Tibial artery (tissue), 4 donors: ENCODE data around the gene GRIK4.

Experiments
- DNase-seq, 2 donors: peaks; one replicate each; pipeline ENCODE4 v3.0.0-alpha.2; 2019
- H3K27ac ChIP-seq, 2 donors: fragments of 200-600 bp; sonication (generic) in 1 of 2; 1 replicate in 1 of 2; 2 replicates in 1 of 2; pipeline ENCODE4 v1.5.1; 2018 to 2019; ENCODE audit warnings: mild to moderate bottlenecking in 1 of 2
- H3K27me3 ChIP-seq, 2 donors: fragments of 200-600 bp; sonication (generic) in 1 of 2; one replicate each; pipeline versions ENCODE4 v1.5.1 to v1.6.0; 2016 to 2019
- H3K36me3 ChIP-seq, 3 donors: fragments of 200-600 bp; sonication (generic) in 2 of 3; one replicate each; pipeline ENCODE4 v1.5.1; 2016 to 2019; ENCODE audit warnings: mild to moderate bottlenecking in 2 of 3
- H3K4me1 ChIP-seq, 4 donors: fragments of 200-600 bp; sonication (generic) in 2 of 4; 1 replicate in 3 of 4; 2 replicates in 1 of 4; pipeline ENCODE4 v1.5.1; 2016 to 2019
- H3K4me3 ChIP-seq, 2 donors: fragments of 200-600 bp; sonication (generic) in 1 of 2; 1 replicate in 1 of 2; 2 replicates in 1 of 2; pipeline ENCODE4 v1.5.1; 2018 to 2019; ENCODE audit warnings: mild to moderate bottlenecking in 2 of 2
- H3K9me3 ChIP-seq, 3 donors: fragments of 200-600 bp; sonication (generic) in 1 of 3; one replicate each; pipeline ENCODE4 v1.5.1; 2016 to 2019
- intact Hi-C: fragments of 100-400 bp; cut with DNase I; formaldehyde crosslinking; loops from one replicate; pipeline ENCODE4 v1.15.0; 2023; ENCODE audit warnings: low total_unique reads
- TF ChIP-seq, protein P1 (sequence below), 2 experiments: fragments of 200-600 bp in 1 of 2; fragments of 450-650 bp in 1 of 2; IDR thresholded peaks; one replicate each; pipeline ENCODE4 v1.5.1; 2017 to 2019; ENCODE audit warnings: antibody characterized with exemption in 2 of 2, mild to moderate bottlenecking in 1 of 2, moderate library complexity in 1 of 2

The GRIK4 gene

DNA sequence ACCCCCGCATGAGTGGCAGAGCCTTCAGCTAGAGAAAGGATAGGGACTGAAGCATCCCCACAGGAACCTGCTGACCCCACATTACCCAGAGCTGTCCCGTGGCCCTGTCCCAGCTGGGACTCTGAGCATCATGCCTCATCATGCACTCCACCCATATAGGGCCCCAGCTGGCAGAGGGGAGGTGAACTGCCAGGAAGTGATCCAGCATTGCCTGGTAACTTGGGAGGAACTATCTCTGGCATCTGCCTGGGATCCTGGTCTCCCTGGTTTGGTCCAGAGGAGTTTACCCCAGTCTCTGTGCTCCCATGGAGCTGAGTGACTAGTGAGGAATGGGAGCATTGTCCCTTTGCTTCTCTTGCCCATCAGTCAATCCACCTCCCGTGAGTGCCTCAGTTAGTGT lies 228.8 kb downstream of the GRIK4 start:
- TF ChIP-seq, protein P1, sequence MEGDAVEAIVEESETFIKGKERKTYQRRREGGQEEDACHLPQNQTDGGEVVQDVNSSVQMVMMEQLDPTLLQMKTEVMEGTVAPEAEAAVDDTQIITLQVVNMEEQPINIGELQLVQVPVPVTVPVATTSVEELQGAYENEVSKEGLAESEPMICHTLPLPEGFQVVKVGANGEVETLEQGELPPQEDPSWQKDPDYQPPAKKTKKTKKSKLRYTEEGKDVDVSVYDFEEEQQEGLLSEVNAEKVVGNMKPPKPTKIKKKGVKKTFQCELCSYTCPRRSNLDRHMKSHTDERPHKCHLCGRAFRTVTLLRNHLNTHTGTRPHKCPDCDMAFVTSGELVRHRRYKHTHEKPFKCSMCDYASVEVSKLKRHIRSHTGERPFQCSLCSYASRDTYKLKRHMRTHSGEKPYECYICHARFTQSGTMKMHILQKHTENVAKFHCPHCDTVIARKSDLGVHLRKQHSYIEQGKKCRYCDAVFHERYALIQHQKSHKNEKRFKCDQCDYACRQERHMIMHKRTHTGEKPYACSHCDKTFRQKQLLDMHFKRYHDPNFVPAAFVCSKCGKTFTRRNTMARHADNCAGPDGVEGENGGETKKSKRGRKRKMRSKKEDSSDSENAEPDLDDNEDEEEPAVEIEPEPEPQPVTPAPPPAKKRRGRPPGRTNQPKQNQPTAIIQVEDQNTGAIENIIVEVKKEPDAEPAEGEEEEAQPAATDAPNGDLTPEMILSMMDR (IDR thresholded peaks at IDR 0.05), result no peak
- no peak overlapping the region for H3K4me3 ChIP-seq
- no peaks in the 10 kb centered on the region for H3K4me1 ChIP-seq
- H3K27me3 ChIP-seq, result peaks cover 0 to 9% of the 10 kb centered on the region in 2 donors
- intact Hi-C loops, result no loop called here
- no peak for DNase-seq
- no peak overlapping the region for H3K27ac ChIP-seq
- H3K9me3 ChIP-seq, result no peaks in the 10 kb centered on the region
- H3K36me3 ChIP-seq, result no peaks in the 10 kb centered on the region

DNA sequence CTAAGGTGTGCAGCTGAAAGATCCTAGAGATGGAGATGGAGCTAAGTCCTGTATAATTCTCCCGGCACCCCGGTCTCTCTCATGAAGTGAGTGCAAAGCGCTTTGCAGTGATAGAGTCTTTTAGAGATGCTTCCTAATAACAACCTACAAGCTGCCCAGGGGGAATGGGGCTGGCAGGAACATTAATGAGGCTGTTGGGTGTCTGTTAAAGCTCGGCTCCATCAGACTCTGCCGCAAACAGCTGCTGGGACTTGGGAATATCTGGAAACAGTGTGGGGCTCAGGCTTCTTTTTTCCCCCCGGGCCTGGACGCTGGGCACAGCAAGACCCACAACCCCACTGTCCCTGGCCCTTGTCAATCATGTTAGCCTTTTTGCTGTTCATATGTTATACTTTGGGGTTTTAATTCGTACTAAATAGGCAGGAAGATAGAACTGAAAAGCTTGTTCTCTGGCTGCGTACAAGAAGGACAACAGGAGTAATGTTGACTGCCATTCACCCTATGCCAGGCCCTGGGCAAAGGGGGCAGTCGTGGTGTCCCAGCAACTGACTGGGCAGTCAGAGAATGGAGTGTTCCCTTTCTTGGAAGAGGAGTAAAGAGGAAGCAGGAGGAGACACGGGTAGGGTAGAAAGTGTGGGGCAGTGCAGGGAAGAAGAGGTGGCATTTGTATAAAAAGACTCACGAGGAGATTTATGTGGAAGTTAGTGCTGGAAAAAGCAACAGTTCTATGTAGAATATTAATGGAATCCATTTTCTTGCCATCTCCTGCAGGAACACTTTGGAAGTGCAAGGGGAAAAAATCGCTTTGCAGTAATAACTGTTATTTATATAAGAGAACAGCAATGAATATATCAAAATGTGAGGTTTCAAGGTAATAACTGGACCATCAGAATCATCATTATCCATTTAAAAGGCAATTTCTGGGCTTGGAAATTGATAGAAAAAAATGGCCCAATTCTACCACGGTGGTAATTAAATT lies 232.8 kb downstream of the GRIK4 start:
- no peaks in the 10 kb centered on the region for H3K9me3 ChIP-seq
- H3K27me3 ChIP-seq, result peaks cover 0 to 33% of the 10 kb centered on the region in 2 donors
- no peak overlapping the region for H3K4me3 ChIP-seq
- H3K27ac ChIP-seq, result no peak overlapping the region
- H3K4me1 ChIP-seq, result no peaks in the 10 kb centered on the region
- no peak for DNase-seq
- intact Hi-C loops, result no loop called here
- H3K36me3 ChIP-seq, result no peaks in the 10 kb centered on the region
- TF ChIP-seq, protein P1 (IDR thresholded peaks at IDR 0.05), result no peak

DNA sequence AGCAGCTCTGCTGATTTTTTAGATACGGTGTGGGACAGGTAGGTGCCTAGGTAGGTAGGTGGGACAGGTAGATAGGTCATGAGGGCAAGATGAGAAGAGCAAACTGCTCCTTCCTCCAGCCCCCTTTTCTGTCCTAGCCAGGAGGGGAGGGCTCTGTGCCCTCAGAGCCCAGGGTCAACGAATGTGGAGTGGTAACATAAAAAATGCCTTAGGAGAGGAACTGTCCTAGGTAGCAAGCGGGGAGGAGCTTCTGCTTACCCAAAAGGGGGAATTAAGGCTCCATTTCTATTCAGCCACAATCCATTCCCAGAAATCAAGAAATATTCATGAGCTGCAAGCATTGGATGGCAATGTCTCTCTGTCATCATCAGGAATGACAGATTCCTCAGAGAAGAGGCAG lies 234.8 kb downstream of the GRIK4 start:
- TF ChIP-seq, protein P1 (IDR thresholded peaks at IDR 0.05), result no peak
- no peak overlapping the region for H3K4me3 ChIP-seq
- intact Hi-C loops, result no loop called here
- H3K36me3 ChIP-seq, result no peaks in the 10 kb centered on the region
- no peak overlapping the region for H3K27ac ChIP-seq
- DNase-seq, result no peak
- no peaks in the 10 kb centered on the region for H3K9me3 ChIP-seq
- H3K27me3 ChIP-seq, result peaks cover 0 to 43% of the 10 kb centered on the region in 2 donors
- no peaks in the 10 kb centered on the region for H3K4me1 ChIP-seq

DNA sequence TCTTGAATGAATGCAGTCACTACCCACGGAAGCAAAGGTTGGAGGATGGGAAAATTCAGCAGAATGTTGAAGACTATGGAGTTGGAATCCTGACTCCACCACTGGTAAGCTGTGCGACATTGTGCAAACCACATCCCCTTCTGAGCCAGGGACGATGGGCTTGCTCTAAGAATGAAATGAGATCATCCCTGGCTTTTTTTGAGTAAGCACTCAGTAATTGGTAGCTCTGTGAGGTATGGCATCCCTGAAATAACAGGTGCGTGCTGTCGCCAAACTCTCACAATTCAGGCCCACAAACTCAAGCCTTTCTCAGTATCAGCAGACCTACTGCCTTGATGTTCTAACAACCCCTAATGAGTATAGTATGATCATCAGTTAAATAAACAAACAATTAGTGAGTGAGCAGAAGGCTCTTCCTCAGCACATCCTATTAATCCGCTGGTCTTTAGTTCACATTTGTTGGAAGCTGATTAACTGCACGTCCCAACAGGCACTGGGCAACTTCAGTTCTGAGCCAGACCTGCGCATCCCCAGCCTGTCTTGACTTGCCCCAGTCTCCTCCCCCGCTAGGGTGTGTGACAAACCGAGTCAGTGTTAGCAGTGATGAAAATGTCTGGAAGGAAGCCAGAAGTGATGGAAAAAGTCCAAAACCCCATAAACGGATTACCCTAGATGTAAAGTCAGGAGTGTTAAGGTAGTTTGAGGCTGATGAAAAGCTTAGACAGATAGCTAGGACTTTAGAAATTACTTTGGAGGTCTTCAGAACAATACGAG lies 235.5 kb downstream of the GRIK4 start:
- intact Hi-C loops, result no loop called here
- TF ChIP-seq, protein P1 (IDR thresholded peaks at IDR 0.05), result no peak
- H3K27ac ChIP-seq, result no peak overlapping the region
- no peaks in the 10 kb centered on the region for H3K36me3 ChIP-seq
- no peaks in the 10 kb centered on the region for H3K9me3 ChIP-seq
- no peaks in the 10 kb centered on the region for H3K4me1 ChIP-seq
- no peak overlapping the region for H3K4me3 ChIP-seq
- H3K27me3 ChIP-seq, result peaks cover 0 to 46% of the 10 kb centered on the region in 2 donors
- DNase-seq, result no peak

DNA sequence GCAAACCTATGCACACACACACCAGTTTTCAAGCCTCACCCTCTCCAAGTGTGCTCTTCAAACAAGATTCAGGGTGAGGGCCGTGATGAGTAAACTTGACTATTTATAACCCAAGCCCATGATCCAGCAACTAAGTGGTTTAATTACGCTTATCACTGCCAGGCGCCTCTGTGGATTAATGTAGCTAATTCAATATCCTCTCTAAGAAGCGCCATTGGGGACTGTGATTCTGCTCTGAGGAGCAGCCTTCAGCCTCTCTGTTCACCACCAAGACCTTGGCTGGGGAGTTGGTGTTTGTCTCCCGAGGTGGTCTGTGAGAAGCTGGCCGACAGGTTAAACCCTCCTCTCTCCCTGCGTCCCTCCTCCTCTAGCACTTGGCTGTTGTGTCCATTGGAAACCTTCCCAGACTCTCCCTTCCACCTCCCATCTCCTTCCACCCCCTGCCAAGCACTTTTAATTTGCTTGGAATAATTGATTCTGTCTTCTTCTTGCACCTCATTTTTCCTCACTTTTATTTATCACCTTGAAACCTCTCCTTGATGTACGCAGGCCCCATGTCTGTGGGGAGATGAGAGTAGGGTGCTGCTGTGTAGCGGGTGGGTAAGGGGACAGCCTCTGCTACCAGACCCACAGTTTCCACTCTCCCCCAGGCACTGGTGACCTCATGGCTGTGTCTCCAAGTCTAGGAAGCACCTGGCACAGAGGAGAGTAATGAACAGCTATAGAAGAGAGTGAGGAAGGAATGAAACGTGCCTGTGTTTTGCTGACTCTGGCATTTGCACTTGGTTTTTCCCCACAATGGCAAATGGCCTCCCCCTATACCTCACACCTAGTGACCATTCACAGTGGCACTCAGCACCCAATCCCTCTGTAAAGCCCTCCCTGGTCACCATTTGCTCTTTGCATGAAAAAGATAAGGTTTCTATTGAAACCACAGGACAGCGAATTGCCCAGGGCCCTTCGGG lies 236.6 kb downstream of the GRIK4 start:
- no peaks in the 10 kb centered on the region for H3K36me3 ChIP-seq
- H3K4me1 ChIP-seq, result no peaks in the 10 kb centered on the region
- DNase-seq, result no peak
- H3K9me3 ChIP-seq, result no peaks in the 10 kb centered on the region
- TF ChIP-seq, protein P1 (IDR thresholded peaks at IDR 0.05), result no peak
- H3K27ac ChIP-seq, result no peak overlapping the region
- H3K27me3 ChIP-seq, result peaks cover 0 to 49% of the 10 kb centered on the region in 2 donors
- intact Hi-C loops, result no loop called here
- H3K4me3 ChIP-seq, result no peak overlapping the region
